Measurements from ENCODE around the gene SNRNP27. TPM values are rescaled to one million over a fixed set of nuclear protein-coding genes. Genes with fewer than 3 reads are reported as not detected.

Gene SNRNP27
- total and polyA plus RNA-seq, 8 donors, result 5.8 to 70.6 (median 52.1) TPM

- H3K4me1 ChIP-seq, result peaks cover 0 to 47% (median 9%) of the 10 kb centered on the region in 4 donors
- TF ChIP-seq CTCF (IDR thresholded peaks at IDR 0.05) (no peak), EP300 (IDR thresholded peaks at IDR 0.05) (no peak), POLR2A (IDR thresholded peaks at IDR 0.05) (no peak), POLR2AphosphoS5 (IDR thresholded peaks at IDR 0.05) (no peak)
- H3K27ac ChIP-seq, result no peak overlapping the region
- intact Hi-C loops (cut with DNase I; ENCODE audit: low total_unique reads), result no loop called here
- no peak overlapping the region for H3K4me3 ChIP-seq
- peaks cover 20 to 67% (median 59%) of the 10 kb centered on the region in 4 donors for H3K36me3 ChIP-seq
- no peaks in the 10 kb centered on the region for H3K27me3 ChIP-seq
- no peak for DNase-seq
- 91 to 99% (median 97%) methylated on average over 3 of the region's 3 CpGs for WGBS, 5 donors
- no peaks in the 10 kb centered on the region for H3K9me3 ChIP-seq
Measured at GRCh38 chr2:69923116-69923515, 29.4 kb downstream of the SNRNP27 start.

GRCh38 chr2:69926849-69927515 lies 33.2 kb downstream of the SNRNP27 start:
- 73 to 89% (median 82%) methylated on average over 3 of the region's 3 CpGs for WGBS, 5 donors
- Histone ChIP-seq H3K27ac (peak overlapping the region in 2 of 5 donors; percentile 5 to 38), H3K27me3 (no peaks in the 10 kb centered on the region), H3K36me3 (peaks cover 7 to 56% (median 42%) of the 10 kb centered on the region in 4 donors), H3K4me3 (no peak overlapping the region), H3K4me1 (peaks cover 7 to 56% (median 17%) of the 10 kb centered on the region in 4 donors), H3K9me3 (no peaks in the 10 kb centered on the region)
- TF ChIP-seq EP300 (IDR thresholded peaks at IDR 0.05), result no peak
- TF ChIP-seq POLR2AphosphoS5 (IDR thresholded peaks at IDR 0.05), result no peak
- no peak for TF ChIP-seq POLR2A (IDR thresholded peaks at IDR 0.05)
- no peak for TF ChIP-seq CTCF (IDR thresholded peaks at IDR 0.05)
- no peak for DNase-seq
- intact Hi-C loops (cut with DNase I; ENCODE audit: low total_unique reads), result no loop called here

GRCh38 chr2:69931832-69932595 lies 38.3 kb downstream of the SNRNP27 start:
- peak overlapping the region in 2 of 5 donors; percentile 49 to 69 for H3K27ac ChIP-seq

More at GRCh38 chr2:69931832-69932595, 38.3 kb downstream of the SNRNP27 start:
- peaks cover 21 to 74% (median 35%) of the 10 kb centered on the region in 4 donors for H3K4me1 ChIP-seq
- WGBS, 5 donors, result 81 to 90% (median 89%) methylated on average over 7 of the region's 7 CpGs
- TF ChIP-seq POLR2A (IDR thresholded peaks at IDR 0.05), result no peak
- no peak for TF ChIP-seq POLR2AphosphoS5 (IDR thresholded peaks at IDR 0.05)
- no peak for TF ChIP-seq CTCF (IDR thresholded peaks at IDR 0.05)
- no peak for TF ChIP-seq EP300 (IDR thresholded peaks at IDR 0.05)
- H3K4me3 ChIP-seq, result no peak overlapping the region
- peaks cover 18 to 52% (median 39%) of the 10 kb centered on the region in 4 donors for H3K36me3 ChIP-seq
- no peaks in the 10 kb centered on the region for H3K9me3 ChIP-seq
- intact Hi-C loops (cut with DNase I; ENCODE audit: low total_unique reads), result no loop called here
- no peaks in the 10 kb centered on the region for H3K27me3 ChIP-seq
- no peak for DNase-seq

All from stomach (tissue), 9 donors.